K562 (cell line): ENCODE data around the gene LINGO3. TPM values are rescaled to one million over a fixed set of nuclear protein-coding genes. Genes with fewer than 3 reads are reported as not detected.
"Not testable (repeated sequence)": the region's sequence is repeated elsewhere in the genome, so short reads cannot be mapped to it uniquely, and the experiment has no call there.

ENCODE experiments used
- ATAC-seq: fragments of 200-7000 bp; cut with Tn5 transposase; 3 replicates; pipeline ENCODE4 v1.9.1; 2020; ENCODE audit warnings: moderate library complexity
- BruUV-seq: library from RNA; stranded (reverse); fragments of 400-500 nt; replicated peaks from 2 replicates; lab custom pipeline; 2021; lab: Mats Ljungman, UMichigan
- CTCF ChIA-PET: fragments of 300-600 bp; formaldehyde crosslinking; extraction: SDS; loops from one replicate; lab custom pipeline; 2021; ENCODE audit warnings: low intra/inter-chr PET ratio; lab: Yijun Ruan, JAX
- POLR2A ChIA-PET: fragments of 300-600, 350-650 bp; sonication (Branson Sonifier 250); formaldehyde crosslinking; extraction: SDS; loops from one replicate; lab custom pipeline; 2021; ENCODE audit warnings: antibody characterized with exemption, inconsistent platforms; lab: Yijun Ruan, JAX
- DNase-seq, 4 experiments: peaks; one replicate each; pipeline versions ENCODE4 v3.0.0 to v3.0.0-alpha.2; 2011 to 2018; ENCODE audit warnings: low spot score in 3 of 4, mixed read lengths in 3 of 4; ENCODE audit errors: extremely low read depth in 1 of 4
- FAIRE-seq: peaks from 2 replicates; lab custom pipeline; 2011; peaks lifted over from hg19 to GRCh38; lab: Jason Lieb, UNC
- H2AFZ ChIP-seq: 2 replicates; pipeline ENCODE4 v1.6.0; 2011; ENCODE audit warnings: low read depth, low read length, control low read depth, inconsistent platforms
- H3K27ac ChIP-seq: fragments of 200-600 bp; 3 replicates; pipeline ENCODE4 v1.8.0; 2011; ENCODE audit warnings: low read depth, mild to moderate bottlenecking, control low read depth, inconsistent platforms, low read length, moderate library complexity, mixed read lengths; ENCODE audit errors: extremely low read depth
- H3K27me3 ChIP-seq, 2 experiments: fragments of 300-600 bp in 1 of 2; 2 replicates in 1 of 2; 3 replicates in 1 of 2; pipeline versions ENCODE4 v1.6.0 to v1.8.0; 2011; ENCODE audit warnings: inconsistent platforms in 2 of 2, low read length in 2 of 2, mild to moderate bottlenecking in 1 of 2, mixed read lengths in 1 of 2, moderate library complexity in 1 of 2; ENCODE audit not compliant: control insufficient read depth in 2 of 2, insufficient read depth in 2 of 2
- H3K36me3 ChIP-seq: fragments of 300-600 bp; 3 replicates; pipeline ENCODE4 v1.8.0; 2011; ENCODE audit warnings: mild to moderate bottlenecking, low read length, inconsistent platforms; ENCODE audit not compliant: control insufficient read depth, insufficient read depth
- H3K4me1 ChIP-seq, 2 experiments: fragments of 200-600 bp in 1 of 2; replicated peaks in 1 of 2; 2 replicates in 1 of 2; 3 replicates in 1 of 2; pipeline versions ENCODE4 v1.5.1 to v1.8.0; 2011; ENCODE audit warnings: inconsistent platforms in 2 of 2, low read length in 2 of 2, mild to moderate bottlenecking in 1 of 2, mixed read lengths in 1 of 2, moderate library complexity in 1 of 2; ENCODE audit not compliant: control insufficient read depth in 2 of 2, insufficient read depth in 2 of 2
- H3K4me2 ChIP-seq: 2 replicates; pipeline ENCODE4 v1.6.1; 2011; ENCODE audit warnings: low read length, control low read depth, inconsistent platforms, mixed read lengths; ENCODE audit not compliant: insufficient read depth
- H3K4me3 ChIP-seq: fragments of 200-600 bp; sonication (generic), shearing (Covaris generic); 2 replicates; pipeline ENCODE4 v1.5.1; 2016; ENCODE audit warnings: control low read depth, inconsistent platforms
- H3K79me2 ChIP-seq: fragments of 200-600 bp; 3 replicates; pipeline ENCODE4 v1.8.0; 2011; ENCODE audit warnings: low read length, inconsistent platforms; ENCODE audit not compliant: control insufficient read depth, insufficient read depth
- H3K9ac ChIP-seq, 2 experiments: 2 replicates each; pipeline versions ENCODE4 v1.6.0 to v1.6.1; 2011; ENCODE audit warnings: low read depth in 2 of 2, low read length in 2 of 2, control low read depth in 1 of 2, inconsistent platforms in 1 of 2, mild to moderate bottlenecking in 1 of 2, mixed read lengths in 1 of 2; ENCODE audit not compliant: insufficient read depth in 1 of 2
- H3K9me1 ChIP-seq: one replicate; pipeline ENCODE4 v1.6.0; 2011; ENCODE audit warnings: inconsistent platforms, mild to moderate bottlenecking, low read length, moderate library complexity; ENCODE audit not compliant: control insufficient read depth, insufficient read depth
- H3K9me3 ChIP-seq: replicated peaks from 2 replicates; pipeline ENCODE4 v1.5.1; 2011; ENCODE audit warnings: low read depth, low read length, inconsistent platforms; ENCODE audit not compliant: control insufficient read depth, insufficient read depth
- H4K20me1 ChIP-seq: replicated peaks from 2 replicates; pipeline ENCODE4 v1.6.1; 2011; ENCODE audit warnings: low read length, inconsistent platforms, mixed read lengths; ENCODE audit not compliant: control insufficient read depth, insufficient read depth
- CC2D1A ChIP-seq: fragments of 450-650 bp; IDR thresholded peaks from 2 replicates; pipeline ENCODE4 v1.6.1; 2017; ENCODE audit warnings: mild to moderate bottlenecking
- CREB3 ChIP-seq: fragments of 450-650 bp; conservative IDR thresholded peaks from 2 replicates; pipeline ENCODE4 v1.6.1; 2016; ENCODE audit warnings: missing genetic modification characterization, low read depth, mild to moderate bottlenecking, missing compliant biosample characterization, moderate library complexity
- GTF2F1 ChIP-seq: IDR thresholded peaks from 2 replicates; pipeline ENCODE4 v1.6.1; 2011; ENCODE audit warnings: low read depth, low read length, improper control_type of control experiment
- MAX ChIP-seq: sonication (generic); formaldehyde crosslinking; IDR thresholded peaks from 2 replicates; pipeline ENCODE4 v1.9.0; 2022; ENCODE audit warnings: mild to moderate bottlenecking, missing genetic modification reagents
- SAFB2 ChIP-seq: fragments of 200-400 bp; formaldehyde crosslinking; IDR thresholded peaks from 2 replicates; pipeline ENCODE4 v1.6.1; 2018; ENCODE audit warnings: borderline replicate concordance, low read length, low read depth, moderate library complexity; ENCODE audit not compliant: severe bottlenecking
- SIRT6 ChIP-seq: IDR thresholded peaks from one replicate; pipeline ENCODE4 v1.6.1; 2012; ENCODE audit warnings: low read depth, mild to moderate bottlenecking, control low read depth, inconsistent platforms, low read length, moderate library complexity
- TEAD4 ChIP-seq, 2 experiments: sonication (generic) in 1 of 2; formaldehyde crosslinking in 1 of 2; IDR thresholded peaks; 2 replicates each; pipeline versions ENCODE4 v1.6.1 to v1.8.0; 2012 to 2022; ENCODE audit warnings: borderline replicate concordance in 1 of 2, inconsistent platforms in 1 of 2, low read length in 1 of 2, mild to moderate bottlenecking in 1 of 2, missing genetic modification reagents in 1 of 2
- THRAP3 ChIP-seq: fragments of 450-650 bp; IDR thresholded peaks from 2 replicates; pipeline ENCODE4 v1.6.1; 2016; ENCODE audit warnings: mild to moderate bottlenecking, inconsistent platforms, borderline replicate concordance
- WGBS: fragments of 100-300 bp; shearing (Covaris generic); methylation state at CpG from one replicate; pipeline ENCODE4 v1.1.6; 2016; ENCODE audit warnings: low coverage, mixed read lengths; ENCODE audit not compliant: insufficient coverage; ENCODE audit errors: missing lambda C conversion rate; 5-methylcytosine and 5-hydroxymethylcytosine counted together
- in situ Hi-C: fragments of 300-500 bp; cut with MboI; formaldehyde crosslinking; loops from 4 replicates; pipeline ENCODE4 v1.15.0; 2018; ENCODE audit warnings: inconsistent platforms, mixed read lengths
- intact Hi-C: fragments of 100-400 bp; cut with micrococcal nuclease; formaldehyde crosslinking; loops from 2 replicates; pipeline ENCODE4 v1.14.2; 2022
- polyA plus RNA-seq, 8 experiments: library from polyadenylated mRNA; depleted of rRNA in 4 of 8; stranded (reverse) in 5 of 8; unstranded in 3 of 8; fragments of >200 nt; fragmentation: Nextera tagmentation in 2 of 8; fragmentation: Illumina TruSeq in 1 of 8; extraction: Ambion mirVana in 2 of 8; extraction: Trizol in 1 of 8; gene quantifications; 2 replicates each; pipeline versions ENCODE4 v1.2.1 to v1.2.3, GENCODE V29; 2011 to 2014; ENCODE audit warnings: inconsistent platforms in 1 of 8, missing spikeins in 1 of 8
- total RNA-seq, 7 experiments: library from RNA; depleted of rRNA in 6 of 7; stranded (reverse); fragments of >200 nt in 6 of 7; fragmentation: Illumina TruSeq in 2 of 7; extraction: Trizol in 2 of 7; gene quantifications; 2 replicates each; pipeline versions ENCODE4 v1.2.1 to v1.2.3, GENCODE V29; 2011 to 2021; ENCODE audit warnings: low replicate concordance in 1 of 7
- TF ChIP-seq, protein P1 (sequence below), 2 experiments: fragments of 450-650 bp; conservative IDR thresholded peaks; 2 replicates each; pipeline ENCODE4 v1.6.1; 2017; ENCODE audit warnings: mild to moderate bottlenecking in 2 of 2, moderate library complexity in 2 of 2

LINGO3 gene
- total and polyA plus RNA-seq, 9 of the 15 experiments (the other 6 are each of a cell fraction or from before 2014, with no cell fraction given), result 0.03 to 0.05 (median 0.03) TPM; not detected in 6

GRCh38 chr19:2349818-2350217 lies 41.9 kb upstream of the LINGO3 start:
- POLR2A ChIA-PET, result not testable (repeated sequence)

DNA sequence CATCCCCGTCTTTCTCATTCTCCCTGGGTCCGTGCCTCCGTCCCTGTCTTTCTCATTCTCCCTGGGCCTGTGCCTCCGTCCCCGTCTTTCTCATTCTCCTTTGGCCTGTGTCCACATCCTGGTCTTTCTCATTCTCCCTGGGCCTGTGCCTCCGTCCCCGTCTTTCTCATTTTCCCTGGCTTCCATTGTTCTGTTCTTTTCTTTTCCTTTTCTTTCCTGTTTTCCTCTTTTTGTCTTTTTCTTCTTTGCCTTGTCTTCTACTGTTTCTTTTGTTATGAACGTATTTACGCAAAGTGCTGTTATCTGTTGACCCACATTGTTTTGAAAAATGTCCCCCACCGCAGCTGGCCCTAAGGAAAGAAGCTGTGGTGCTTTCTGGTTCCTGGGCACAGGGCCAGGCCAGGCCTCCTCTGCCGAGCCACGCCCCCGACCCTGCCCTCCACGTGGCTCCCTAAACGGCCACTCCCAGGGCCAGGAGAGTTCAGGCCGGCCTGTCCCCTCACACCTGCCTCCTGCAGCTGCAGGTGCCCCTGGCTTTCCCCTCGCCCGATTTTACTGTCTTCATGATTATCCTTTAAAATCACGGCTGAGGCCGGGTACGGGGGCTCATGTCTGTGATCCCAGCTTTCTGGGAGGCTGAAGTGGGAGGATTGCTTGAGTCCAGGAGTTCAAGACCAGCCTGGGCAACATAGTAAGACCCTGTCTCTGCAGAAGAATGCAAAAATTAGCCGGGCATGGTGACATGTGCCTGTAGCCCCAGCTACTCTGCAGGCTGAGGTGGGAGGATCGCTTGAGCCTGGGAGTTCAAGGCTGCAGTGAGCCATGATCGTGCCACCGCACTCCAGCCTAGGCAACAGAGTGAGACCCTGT lies 38.1 kb upstream of the LINGO3 start:
- 35% methylated on average over 20 of the region's 25 CpGs for WGBS
- in situ Hi-C loops, result no loop called here
- intact Hi-C loops, result no loop called here
- Histone ChIP-seq H3K4me3 (no peak overlapping the region), H3K4me1 (peaks cover 18 to 52% of the 10 kb centered on the region in 2 experiments; a peak in 4 of 5 replicates), H3K4me2 (peak overlapping the region; percentile 33; the same call in 1 of the 2 replicates), H2AFZ (peak overlapping the region; percentile 4; the same call in 1 of the 2 replicates), H3K27me3 (no peaks in the 10 kb centered on the region), H3K36me3 (peaks cover 39% of the 10 kb centered on the region; the same call in 2 of the 3 replicates), H3K79me2 (no peaks in the 10 kb centered on the region), H3K9me1 (peaks cover 1% of the 10 kb centered on the region), H3K9ac (peak overlapping the region; percentile 61; a peak in 3 of 4 replicates), H3K9me3 (no peaks in the 10 kb centered on the region; the same call in 1 of the 2 replicates), H3K27ac (peak overlapping the region; percentile 81), H4K20me1 (no peaks in the 10 kb centered on the region)
- no TSS peak for BruUV-seq
- DNase-seq (peak; percentile 85 to 91 (median 89)), ATAC-seq (peak; percentile 98), FAIRE-seq (peak; percentile 98)
- ChIA-PET CTCF (no interaction called here), POLR2A (interaction anchor here (0.7 to 1.3 kb wide), 8 partner anchors 9 to 478 kb away, joined by 3 to 5 read pairs (median 3); no protein-coding TSS in a partner anchor)
- TF ChIP-seq SAFB2 (no peak), CREB3 (tag) (no peak), TEAD4 (IDR thresholded peaks at IDR 0.05; ENCODE audit: low read length) (peak; percentile 90), TEAD4 (CRISPR knock-in tag; IDR thresholded peaks at IDR 0.05; ENCODE audit: borderline replicate concordance) (peak; percentile 39; the same call in 1 of the 2 replicates), CC2D1A (peak; percentile 43; the same call in 1 of the 2 replicates), MAX (CRISPR knock-in tag) (peak; percentile 96), THRAP3 (peak; percentile 48; the same call in 1 of the 2 replicates), SIRT6 (no peak), GTF2F1 (no peak)
- TF ChIP-seq, protein P1, sequence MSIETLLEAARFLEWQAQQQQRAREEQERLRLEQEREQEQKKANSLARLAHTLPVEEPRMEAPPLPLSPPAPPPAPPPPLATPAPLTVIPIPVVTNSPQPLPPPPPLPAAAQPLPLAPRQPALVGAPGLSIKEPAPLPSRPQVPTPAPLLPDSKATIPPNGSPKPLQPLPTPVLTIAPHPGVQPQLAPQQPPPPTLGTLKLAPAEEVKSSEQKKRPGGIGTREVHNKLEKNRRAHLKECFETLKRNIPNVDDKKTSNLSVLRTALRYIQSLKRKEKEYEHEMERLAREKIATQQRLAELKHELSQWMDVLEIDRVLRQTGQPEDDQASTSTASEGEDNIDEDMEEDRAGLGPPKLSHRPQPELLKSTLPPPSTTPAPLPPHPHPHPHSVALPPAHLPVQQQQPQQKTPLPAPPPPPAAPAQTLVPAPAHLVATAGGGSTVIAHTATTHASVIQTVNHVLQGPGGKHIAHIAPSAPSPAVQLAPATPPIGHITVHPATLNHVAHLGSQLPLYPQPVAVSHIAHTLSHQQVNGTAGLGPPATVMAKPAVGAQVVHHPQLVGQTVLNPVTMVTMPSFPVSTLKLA (conservative IDR thresholded peaks at IDR 0.05), result peak; percentile 98

More at GRCh38 chr19:2349818-2350217, 41.9 kb upstream of the LINGO3 start:
- ATAC-seq, H4K20me1 ChIP-seq, H3K4me2 ChIP-seq, H3K27ac ChIP-seq, intact Hi-C loops, BruUV-seq, H3K79me2 ChIP-seq, H2AFZ ChIP-seq, H3K9ac ChIP-seq, H3K9me1 ChIP-seq, FAIRE-seq, H3K27me3 ChIP-seq, DNase-seq, H3K4me3 ChIP-seq, H3K9me3 ChIP-seq, in situ Hi-C loops, CTCF ChIA-PET: not testable (repeated sequence)
- WGBS, result 97% methylated on average over 12 of the region's 24 CpGs
- H3K4me1 ChIP-seq, result peaks cover 14 to 48% of the 10 kb centered on the region in 2 experiments; a peak in 4 of 5 replicates
- H3K36me3 ChIP-seq, result peaks cover 38% of the 10 kb centered on the region; the same call in 2 of the 3 replicates
